HEK293T (cell line): ENCODE data around the gene FDX1.

Source experiments
- CTBP1 ChIP-seq: fragments of 450-650 bp; IDR thresholded peaks from 2 replicates; pipeline ENCODE4 v1.6.1; 2016; ENCODE audit warnings: borderline replicate concordance
- FOXM1 ChIP-seq: fragments of 450-650 bp; IDR thresholded peaks from 2 replicates; pipeline ENCODE4 v1.6.1; 2017; ENCODE audit warnings: mild to moderate bottlenecking, borderline replicate concordance
- LEF1 ChIP-seq: fragments of 450-650 bp; IDR thresholded peaks from 2 replicates; pipeline ENCODE4 v1.6.1; 2017; ENCODE audit warnings: mild to moderate bottlenecking, borderline replicate concordance
- NFRKB ChIP-seq: fragments of 450-650 bp; IDR thresholded peaks from 2 replicates; pipeline ENCODE4 v1.6.1; 2016; ENCODE audit warnings: mild to moderate bottlenecking, moderate library complexity

- TF ChIP-seq NFRKB = no peak
- no peak for TF ChIP-seq FOXM1
- TF ChIP-seq LEF1 = no peak
- no peak for TF ChIP-seq CTBP1
Observed at GRCh38 chr11:110470716-110471115, 41.0 kb downstream of the FDX1 start.
